SIG-M5 treated with dmso at 0.1 percent for 504 hours (cell line): ENCODE data around the gene USP25.

Experiments used
- DNase-seq: peaks from one replicate; lab custom pipeline; 2025; ENCODE audit not compliant: unreplicated experiment; lab: John Stamatoyannopoulos, UW

The USP25 gene

DNA sequence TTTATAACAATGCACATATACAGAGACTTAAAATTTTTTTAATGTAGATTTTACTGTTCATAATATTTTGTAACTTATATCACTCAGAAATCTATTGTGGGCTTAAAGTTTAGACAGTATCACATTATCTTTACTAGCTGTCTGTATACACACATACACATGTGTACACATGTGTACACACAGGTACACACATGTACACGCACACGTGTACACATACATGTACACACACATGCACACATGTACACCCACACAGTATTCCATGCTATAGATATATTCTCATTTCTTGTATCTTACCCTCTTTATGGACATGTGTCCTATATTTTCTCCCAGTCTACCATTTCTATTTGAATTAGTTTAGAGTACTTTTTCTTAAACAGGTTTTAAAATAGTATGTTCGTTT, 123.3 kb downstream of the USP25 start:
- no peak for DNase-seq

DNA sequence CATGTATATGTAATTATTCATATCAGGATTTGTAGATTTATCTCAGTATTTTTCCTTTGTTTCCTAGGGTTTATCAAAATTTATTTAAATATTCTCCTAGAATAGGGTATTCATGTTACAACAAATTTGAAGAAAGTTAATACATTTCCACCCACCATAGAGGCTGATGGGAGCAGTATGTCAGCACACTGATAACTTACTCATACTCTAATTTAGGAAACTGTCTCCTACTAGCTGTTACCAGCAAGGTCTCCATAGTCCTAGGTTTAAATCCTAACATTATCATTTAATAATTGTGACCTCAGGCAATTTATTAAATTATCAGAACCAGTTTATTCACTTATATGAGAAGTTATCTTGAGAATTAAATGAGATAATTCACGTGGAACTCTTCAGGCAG, 127.0 kb downstream of the USP25 start:
- no peak for DNase-seq

- DNase-seq, result no peak
These were observed 128.0 kb downstream of the USP25 start for GRCh38 chr21:15857740-15858139.

- DNase-seq, result no peak
These were observed 130.8 kb downstream of the USP25 start for GRCh38 chr21:15860541-15860940.

DNA sequence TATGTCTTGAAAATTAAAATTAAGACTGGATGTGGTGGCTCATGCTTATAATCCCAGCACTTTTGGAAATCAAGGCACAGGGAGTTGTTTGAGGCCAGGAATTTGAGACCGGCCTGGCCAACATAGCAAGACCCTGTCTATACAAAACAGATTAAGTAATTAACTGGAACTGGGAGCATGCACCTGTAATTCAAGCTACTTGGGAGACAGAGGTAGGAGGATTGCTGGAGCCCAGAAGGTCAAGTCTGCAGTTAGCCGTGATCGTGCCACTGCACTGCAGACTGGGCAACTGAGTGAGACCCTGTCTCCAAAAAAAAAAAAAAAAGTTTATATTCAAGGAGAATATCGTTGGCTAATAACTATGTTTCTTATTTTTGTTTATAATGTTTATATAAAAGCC, 139.2 kb downstream of the USP25 start:
- DNase-seq, result no peak

- DNase-seq, result no peak
These were observed 141.0 kb downstream of the USP25 start for GRCh38 chr21:15870819-15871218.

GRCh38 chr21:15872236-15872635, 142.5 kb downstream of the USP25 start:
- DNase-seq, result no peak

DNA sequence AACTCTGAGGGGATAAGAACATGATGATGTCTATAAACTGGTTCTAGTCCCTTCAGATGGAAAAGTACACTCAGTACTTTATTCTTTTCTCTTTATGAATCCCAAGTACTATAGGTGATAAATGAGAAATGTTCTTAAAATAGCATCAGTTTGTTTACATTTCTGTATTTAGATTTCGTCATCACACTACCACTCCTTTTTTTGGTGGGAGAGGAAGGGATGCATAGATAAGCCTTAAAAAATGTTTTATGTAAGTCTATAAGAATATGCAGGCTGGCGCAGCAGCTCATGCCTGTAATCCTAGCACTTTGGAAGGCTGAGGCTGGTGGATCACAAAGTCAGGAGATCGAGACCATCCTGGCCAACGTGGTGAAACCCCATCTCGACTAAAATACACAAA, 144.8 kb downstream of the USP25 start:
- no peak for DNase-seq

DNA sequence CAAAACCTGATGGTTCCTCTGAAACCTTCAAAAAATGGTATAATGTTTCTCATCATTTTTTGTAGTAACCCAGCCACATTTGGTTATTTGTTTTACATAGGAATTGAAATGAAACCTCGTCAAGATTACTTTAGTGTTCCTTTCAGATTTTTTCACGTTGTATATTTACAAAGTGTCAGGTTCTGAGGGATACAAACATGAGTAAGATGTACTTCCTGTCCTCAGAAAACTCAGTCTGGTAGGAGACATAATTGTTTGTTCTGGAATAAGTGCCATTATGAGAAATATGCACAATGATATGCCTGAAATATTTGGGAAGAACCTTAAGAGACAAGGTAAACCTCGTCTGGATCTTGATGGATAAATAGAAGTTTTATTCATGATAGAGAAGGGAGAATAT, 145.5 kb downstream of the USP25 start:
- DNase-seq, result no peak

DNA sequence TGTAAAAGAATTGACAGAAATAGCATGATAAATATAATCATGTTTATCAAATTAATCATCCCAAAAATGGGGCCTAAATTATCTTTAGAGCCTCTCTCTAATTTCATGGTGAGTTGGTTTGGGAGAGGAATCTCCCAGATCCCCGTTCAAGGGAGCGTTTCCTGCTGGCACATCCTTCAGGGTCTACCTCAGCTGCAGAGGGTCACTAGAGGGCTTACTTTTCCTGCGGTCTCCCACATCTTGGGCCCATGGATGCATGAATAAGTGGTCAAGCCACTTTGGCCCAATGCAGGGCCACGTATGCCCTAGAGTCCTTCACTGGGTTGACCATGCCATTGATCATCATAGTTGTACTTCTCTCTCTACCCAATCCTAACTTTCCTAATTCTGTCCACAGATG, 164.1 kb downstream of the USP25 start:
- no peak for DNase-seq

DNA sequence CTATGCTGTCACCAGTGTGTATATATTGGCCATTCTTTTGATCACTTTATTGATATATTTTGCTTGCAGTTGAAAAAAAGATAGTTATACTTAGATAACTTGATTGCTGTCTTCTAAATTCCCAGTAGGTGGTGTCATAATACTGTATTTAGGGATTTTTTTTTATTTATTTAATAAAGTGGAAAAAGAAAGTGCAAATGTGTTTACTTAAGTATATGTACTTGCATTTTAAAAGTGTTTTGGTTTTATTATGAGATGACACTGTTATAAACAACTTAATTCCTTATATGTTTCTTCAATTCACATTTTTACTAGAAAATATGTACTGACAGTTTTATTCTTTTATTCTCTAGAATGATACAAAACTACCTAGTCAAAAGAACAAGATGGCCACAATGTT, 164.8 kb downstream of the USP25 start:
- peak; percentile 3 for DNase-seq

DNA sequence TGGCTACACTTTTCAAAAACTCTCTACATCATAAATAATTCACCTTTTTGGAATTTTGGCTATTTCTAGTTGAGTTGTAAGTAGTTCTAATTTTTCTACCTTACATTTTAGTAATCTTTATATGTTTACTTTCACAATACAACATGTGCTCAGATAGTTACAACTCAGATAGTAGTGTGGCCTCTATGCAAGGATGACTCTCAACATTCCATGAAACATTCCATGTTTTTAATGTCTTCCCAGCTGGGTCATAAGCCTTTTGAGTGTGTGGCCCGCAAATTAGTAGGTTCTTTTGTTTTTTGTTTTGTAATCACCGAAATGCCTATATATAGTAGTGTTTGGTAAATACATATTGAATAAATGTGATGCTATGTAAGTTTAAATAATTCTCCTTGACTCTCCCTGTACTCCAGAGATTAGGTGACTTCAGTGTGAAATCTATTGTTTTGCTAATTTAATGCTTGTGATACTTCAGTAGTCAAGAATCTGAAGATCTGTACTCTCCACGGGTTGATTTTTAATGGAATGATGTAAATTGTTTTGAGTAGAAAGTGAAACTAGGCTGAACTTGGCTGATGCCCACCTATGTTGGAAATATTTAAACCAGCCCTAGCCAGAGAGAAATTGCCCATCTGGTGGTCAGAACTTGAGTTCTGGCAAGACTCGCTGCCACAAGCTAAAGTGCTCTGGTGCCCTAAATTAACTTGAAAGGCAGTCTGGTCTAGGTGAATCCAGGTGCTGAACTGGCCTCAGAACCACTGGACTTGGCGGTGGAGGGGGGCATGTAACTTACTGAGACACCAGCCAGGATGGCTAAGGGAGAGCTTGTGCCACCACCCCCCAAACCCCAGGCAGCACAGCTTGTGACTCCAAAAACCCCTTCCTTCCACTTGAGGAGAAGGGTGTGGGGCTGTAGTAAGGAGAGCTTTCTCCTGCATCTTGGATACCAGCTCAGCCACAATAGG, 165.6 kb downstream of the USP25 start:
- DNase-seq, result no peak

- no peak for DNase-seq
These were observed 166.7 kb downstream of the USP25 start for GRCh38 chr21:15896501-15896900.

- DNase-seq, result no peak
These were observed 174.6 kb downstream of the USP25 start for GRCh38 chr21:15904389-15904788.

DNA sequence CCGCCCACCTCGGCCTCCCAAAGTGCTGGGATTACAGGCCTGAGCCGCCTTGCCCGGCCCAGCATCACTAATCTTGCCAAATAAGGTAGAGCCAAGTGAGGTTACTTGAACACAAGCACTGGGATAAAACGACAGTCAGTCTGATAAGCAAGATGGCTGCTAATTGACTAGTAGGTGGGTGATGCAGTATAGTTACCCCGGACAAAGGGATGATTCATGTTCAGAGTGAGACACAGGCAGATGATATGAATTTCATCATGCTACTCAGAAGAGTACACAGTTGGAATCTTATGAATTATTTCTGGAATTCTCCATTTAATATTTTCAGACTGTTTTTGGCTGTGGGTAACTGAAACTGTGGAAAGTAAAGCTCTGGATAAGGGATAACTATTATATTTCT, 178.4 kb downstream of the USP25 start:
- DNase-seq, result no peak

GRCh38 chr21:15928196-15928595, 198.4 kb downstream of the USP25 start:
- DNase-seq, result no peak

- no peak for DNase-seq
These were observed 199.1 kb downstream of the USP25 start for GRCh38 chr21:15928686-15929425.

DNA sequence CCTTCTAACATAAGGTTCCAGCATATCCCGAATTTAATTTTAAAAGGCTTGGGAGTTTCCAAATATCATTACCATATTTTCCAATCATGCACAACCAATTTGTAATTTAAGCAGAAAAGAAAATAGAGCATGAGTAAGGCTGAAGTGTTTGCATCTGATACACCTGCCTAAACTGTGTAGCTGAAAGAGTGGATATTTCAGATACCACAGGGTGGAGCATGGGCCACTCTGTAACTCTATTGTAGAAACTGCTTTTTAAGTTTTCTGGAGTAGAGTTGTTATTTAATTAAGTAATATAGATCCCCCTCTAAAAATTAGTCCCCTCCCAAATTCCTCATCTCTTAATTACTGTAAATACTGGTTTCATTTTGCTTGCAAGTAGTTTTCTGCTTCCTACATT, 199.8 kb downstream of the USP25 start:
- no peak for DNase-seq
